GM12873 (cell line): ENCODE data around the gene LBX1.

Experiments
- CTCF ChIP-seq: IDR thresholded peaks from 2 replicates; pipeline ENCODE4 v1.5.1; 2012; ENCODE audit warnings: low read depth, mild to moderate bottlenecking, moderate library complexity, low read length, control low read depth; ENCODE audit not compliant: insufficient read depth; ENCODE audit errors: missing control alignments

The LBX1 gene

GRCh38 chr10:101229266-101230182 is at the start of gene LBX1:
Gene LBX1 (minus strand): TSS chr10:101229463. CDS start chr10:101228815, 648 bp downstream.
- no peak for TF ChIP-seq CTCF

GRCh38 chr10:101273741-101274140 is 44.5 kb upstream of the LBX1 start:
- TF ChIP-seq CTCF: no peak

- no peak for TF ChIP-seq CTCF
These were observed 44.1 kb upstream of the LBX1 start for GRCh38 chr10:101273330-101273729.

GRCh38 chr10:101272229-101272868 is 43.1 kb upstream of the LBX1 start:
- peak; percentile 92 for TF ChIP-seq CTCF

- no peak for TF ChIP-seq CTCF
These were observed 41.5 kb upstream of the LBX1 start for GRCh38 chr10:101270763-101271162.

GRCh38 chr10:101267776-101268175 is 38.5 kb upstream of the LBX1 start:
- no peak for TF ChIP-seq CTCF

- TF ChIP-seq CTCF: no peak
These were observed 38.0 kb upstream of the LBX1 start for GRCh38 chr10:101267290-101267680.
